Kidney (tissue), 14 donors: ENCODE results near the gene COLQ. TPM values are rescaled to one million over a fixed set of nuclear protein-coding genes. Genes with fewer than 3 reads are reported as not detected.

Experiments
- DNase-seq, 5 donors: peaks; one replicate each; pipeline ENCODE4 v3.0.0-alpha.2; 2013 to 2020
- FAIRE-seq: peaks from 2 replicates; lab custom pipeline; 2012; peaks lifted over from hg19 to GRCh38; lab: Jason Lieb, UNC
- H3K27ac ChIP-seq, 2 donors: one replicate each; pipeline ENCODE4 v1.7.0; 2013; ENCODE audit warnings: low read depth in 2 of 2, low read length in 2 of 2, inconsistent platforms in 1 of 2
- H3K27me3 ChIP-seq: one replicate; pipeline ENCODE4 v1.7.1; 2013; ENCODE audit warnings: low read length, inconsistent platforms; ENCODE audit not compliant: control insufficient read depth, insufficient read depth
- H3K36me3 ChIP-seq, 3 donors: one replicate each; pipeline versions ENCODE4 v1.7.0 to v1.7.1; 2013; ENCODE audit warnings: low read length in 3 of 3, control low read depth in 1 of 3, inconsistent platforms in 1 of 3; ENCODE audit not compliant: insufficient read depth in 3 of 3, control insufficient read depth in 2 of 3
- H3K4me1 ChIP-seq, 3 donors: one replicate each; pipeline versions ENCODE4 v1.7.0 to v1.7.1; 2013; ENCODE audit warnings: low read length in 3 of 3, inconsistent platforms in 1 of 3, low read depth in 1 of 3; ENCODE audit not compliant: control insufficient read depth in 2 of 3, insufficient read depth in 2 of 3
- H3K4me3 ChIP-seq, 3 donors: one replicate each; pipeline versions ENCODE4 v1.7.0 to v1.8.1; 2013; ENCODE audit warnings: low read length in 3 of 3, control low read depth in 1 of 3, inconsistent platforms in 1 of 3
- H3K9ac ChIP-seq, 3 donors: one replicate each; pipeline versions ENCODE4 v1.7.0 to v1.7.1; 2013; ENCODE audit warnings: low read length in 3 of 3, control low read depth in 1 of 3, inconsistent platforms in 1 of 3
- H3K9me3 ChIP-seq, 3 donors: one replicate each; pipeline versions ENCODE4 v1.7.0 to v1.7.1; 2013; ENCODE audit warnings: low read length in 3 of 3, control low read depth in 1 of 3, inconsistent platforms in 1 of 3; ENCODE audit not compliant: control insufficient read depth in 2 of 3, insufficient read depth in 1 of 3
- CTCF ChIP-seq: IDR thresholded peaks from 3 replicates; pipeline ENCODE4 v1.5.1; 2012; ENCODE audit warnings: mild to moderate bottlenecking, moderate library complexity, borderline replicate concordance; ENCODE audit not compliant: insufficient read depth; ENCODE audit errors: extremely low read depth
- intact Hi-C: fragments of 100-400 bp; cut with DNase I; formaldehyde crosslinking; loops from one replicate; pipeline ENCODE4 v1.11.1; 2022
- polyA plus RNA-seq: library from polyadenylated mRNA; stranded (reverse); fragments of 350-450 nt; fragmentation: Illumina TruSeq; extraction: RNeasy Lipid Tissue Mini Kit (QIAGEN cat#74804); gene quantifications from one replicate; pipeline ENCODE4 v1.2.3, GENCODE V29; 2014; ENCODE audit warnings: low read depth, low replicate concordance; ENCODE audit not compliant: insufficient read depth
- total RNA-seq: library from RNA; stranded (reverse); fragmentation: NEBNext Ultra II Directional; extraction: Animal tissue kit (Norgen Biotek cat#: 25700); gene quantifications from one replicate; pipeline ENCODE4 v1.2.1, GENCODE V29; 2021
- donor health status: control.
- donor health status: control.
- donor health status: control.
- donor health status: control.
- donor health status: control.
- donor health status: DM: yes; HTN: yes; CAD: no.
- donor health status: Normal renal cell carcinoma (clear cell type).

The COLQ gene
- total and polyA plus RNA-seq, 2 donors from 2014 or later, result 1.2 to 4.3 TPM

- Histone ChIP-seq H3K4me3 (no peak overlapping the region), H3K27ac (no peak overlapping the region), H3K27me3 (no peaks in the 10 kb centered on the region), H3K9ac (no peak overlapping the region), H3K9me3 (no peaks in the 10 kb centered on the region), H3K4me1 (no peaks in the 10 kb centered on the region), H3K36me3 (no peaks in the 10 kb centered on the region)
- intact Hi-C loops, result no loop called here
- DNase-seq, result no peak
- no peak for FAIRE-seq
- no peak for TF ChIP-seq CTCF
Observed at GRCh38 chr3:15493436-15493835, 28.1 kb downstream of the COLQ start.

GRCh38 chr3:15492847-15493360 lies 28.6 kb downstream of the COLQ start:
- no peak for TF ChIP-seq CTCF
- Histone ChIP-seq H3K9ac (no peak overlapping the region), H3K9me3 (no peaks in the 10 kb centered on the region), H3K27me3 (no peaks in the 10 kb centered on the region), H3K4me1 (no peaks in the 10 kb centered on the region), H3K36me3 (no peaks in the 10 kb centered on the region), H3K27ac (no peak overlapping the region), H3K4me3 (no peak overlapping the region)
- DNase-seq (no peak), FAIRE-seq (no peak)
- intact Hi-C loops, result no loop called here

- no peaks in the 10 kb centered on the region for H3K27me3 ChIP-seq
- no peaks in the 10 kb centered on the region for H3K4me1 ChIP-seq
- DNase-seq (no peak), FAIRE-seq (no peak)
- intact Hi-C loops, result no loop called here
- no peak overlapping the region for H3K27ac ChIP-seq
- no peaks in the 10 kb centered on the region for H3K36me3 ChIP-seq
- no peaks in the 10 kb centered on the region for H3K9me3 ChIP-seq
- TF ChIP-seq CTCF, result no peak
- no peak overlapping the region for H3K9ac ChIP-seq
- no peak overlapping the region for H3K4me3 ChIP-seq
Observed at GRCh38 chr3:15491143-15491542, 30.4 kb downstream of the COLQ start.

GRCh38 chr3:15490158-15490557 lies 31.3 kb downstream of the COLQ start:
- no peak for DNase-seq
- intact Hi-C loops, result no loop called here
- Histone ChIP-seq H3K27me3 (no peaks in the 10 kb centered on the region), H3K9me3 (no peaks in the 10 kb centered on the region), H3K4me1 (no peaks in the 10 kb centered on the region), H3K36me3 (no peaks in the 10 kb centered on the region), H3K9ac (no peak overlapping the region), H3K4me3 (no peak overlapping the region), H3K27ac (no peak overlapping the region)
- FAIRE-seq, result no peak
- TF ChIP-seq CTCF, result no peak
